ENCODE results near the gene BBS7.

BBS7 gene

GRCh38 chr4:121869841-121870822, at the start of gene BBS7:
Gene BBS7, minus strand, starts transcription at chr4:121870474. Its CDS starts 161 bp downstream, at chr4:121870313.
- peak; percentile 93 to 94 for DNase-seq (ENCODE audit: low read depth in 2 of 2)

- no peak for DNase-seq (ENCODE audit: low read depth in 2 of 2)
Measured at GRCh38 chr4:121913667-121914066, 43.4 kb upstream of the BBS7 start.

- DNase-seq (ENCODE audit: low read depth in 2 of 2) = no peak
Measured at GRCh38 chr4:121908346-121908745, 38.1 kb upstream of the BBS7 start.

- DNase-seq (ENCODE audit: low read depth in 2 of 2) = no peak
Measured at GRCh38 chr4:121900132-121900983, 30.1 kb upstream of the BBS7 start.

GRCh38 chr4:121898150-121898549, 27.9 kb upstream of the BBS7 start:
- no peak for DNase-seq (ENCODE audit: low read depth in 2 of 2)

GRCh38 chr4:121888134-121888533, 17.9 kb upstream of the BBS7 start:
- DNase-seq (ENCODE audit: low read depth in 2 of 2) = no peak

- DNase-seq (ENCODE audit: low read depth in 2 of 2) = no peak
Measured at GRCh38 chr4:121885115-121885514, 14.8 kb upstream of the BBS7 start.

- DNase-seq (ENCODE audit: low read depth in 2 of 2) = no peak
Measured at GRCh38 chr4:121881158-121881557, 10.9 kb upstream of the BBS7 start.

GRCh38 chr4:121879135-121879534, 8.9 kb upstream of the BBS7 start:
- no peak for DNase-seq (ENCODE audit: low read depth in 2 of 2)

- DNase-seq (ENCODE audit: low read depth in 2 of 2) = no peak
Measured at GRCh38 chr4:121877041-121877773, 6.9 kb upstream of the BBS7 start.

- DNase-seq (ENCODE audit: low read depth in 2 of 2) = no peak
Measured at GRCh38 chr4:121876070-121876469, 5.8 kb upstream of the BBS7 start.

- no peak for DNase-seq (ENCODE audit: low read depth in 2 of 2)
Measured at GRCh38 chr4:121875652-121876051, 5.4 kb upstream of the BBS7 start.

- DNase-seq (ENCODE audit: low read depth in 2 of 2) = no peak
Measured at GRCh38 chr4:121873604-121874003, 3.3 kb upstream of the BBS7 start.

GRCh38 chr4:121863799-121864198, 6.5 kb downstream of the BBS7 start:
- no peak for DNase-seq (ENCODE audit: low read depth in 2 of 2)

- DNase-seq (ENCODE audit: low read depth in 2 of 2) = no peak
Measured at GRCh38 chr4:121861426-121861825, 8.8 kb downstream of the BBS7 start.

GRCh38 chr4:121860121-121860520, 10.2 kb downstream of the BBS7 start:
- DNase-seq (ENCODE audit: low read depth in 2 of 2) = no peak

GRCh38 chr4:121851354-121851753, 18.9 kb downstream of the BBS7 start:
- DNase-seq (ENCODE audit: low read depth in 2 of 2) = no peak

- no peak for DNase-seq (ENCODE audit: low read depth in 2 of 2)
Measured at GRCh38 chr4:121846662-121847061, 23.6 kb downstream of the BBS7 start.

- DNase-seq (ENCODE audit: low read depth in 2 of 2) = no peak
Measured at GRCh38 chr4:121842862-121843261, 27.4 kb downstream of the BBS7 start.

GRCh38 chr4:121838136-121838535, 32.1 kb downstream of the BBS7 start:
- no peak for DNase-seq (ENCODE audit: low read depth in 2 of 2)

GRCh38 chr4:121829511-121829910, 40.8 kb downstream of the BBS7 start:
- DNase-seq (ENCODE audit: low read depth in 2 of 2) = no peak

- no peak for DNase-seq (ENCODE audit: low read depth in 2 of 2)
Measured at GRCh38 chr4:121827853-121828252, 42.4 kb downstream of the BBS7 start.
